Endothelial cell of umbilical vein (primary cell): Measurements from ENCODE around the gene ZIC4. TPM values are rescaled to one million over a fixed set of nuclear protein-coding genes. Genes with fewer than 3 reads are reported as not detected.

Source experiments
- BruUV-seq: library from RNA; stranded (reverse); fragments of 400-500 nt; replicated peaks from 2 replicates; lab custom pipeline; 2021; lab: Mats Ljungman, UMichigan
- CTCF ChIA-PET: fragments of 300-600, 350-600 bp; sonication (Branson Sonifier 250); formaldehyde crosslinking; loops from one replicate; lab custom pipeline; 2021; ENCODE audit warnings: antibody characterized with exemption, inconsistent platforms; lab: Charles Lee
- POLR2A ChIA-PET: fragments of 300-600, 350-600 bp; sonication (Branson Sonifier 250); formaldehyde crosslinking; loops from one replicate; lab custom pipeline; 2021; ENCODE audit warnings: antibody characterized with exemption, inconsistent platforms; lab: Charles Lee
- DNase-seq: peaks from one replicate; pipeline ENCODE4 v3.0.0-alpha.2; 2011; ENCODE audit warnings: low read depth, low spot score
- FAIRE-seq: peaks from 2 replicates; lab custom pipeline; 2011; peaks lifted over from hg19 to GRCh38; lab: Jason Lieb, UNC
- H2AFZ ChIP-seq: 2 replicates; pipeline ENCODE4 v1.6.0; 2012; ENCODE audit warnings: low read depth, low read length, control low read depth, inconsistent platforms
- H3K27ac ChIP-seq: 2 replicates; pipeline ENCODE4 v1.5.1; 2011; ENCODE audit warnings: low read depth, mild to moderate bottlenecking, control low read depth, low read length, moderate library complexity; ENCODE audit not compliant: insufficient read depth
- H3K27me3 ChIP-seq, 2 experiments: 2 replicates each; pipeline versions ENCODE4 v1.6.0 to v1.6.1; 2011; ENCODE audit warnings: low read length in 2 of 2, mixed read lengths in 1 of 2; ENCODE audit not compliant: control insufficient read depth in 2 of 2, insufficient read depth in 2 of 2
- H3K36me3 ChIP-seq, 2 experiments: 2 replicates in 1 of 2; 3 replicates in 1 of 2; pipeline ENCODE4 v1.5.1; 2011; ENCODE audit warnings: low read length in 2 of 2, mild to moderate bottlenecking in 1 of 2, moderate library complexity in 1 of 2; ENCODE audit not compliant: control insufficient read depth in 2 of 2, insufficient read depth in 2 of 2; ENCODE audit errors: extremely low read depth in 1 of 2
- H3K4me1 ChIP-seq: 3 replicates; pipeline ENCODE4 v1.5.1; 2011; ENCODE audit warnings: mild to moderate bottlenecking, low read length; ENCODE audit not compliant: control insufficient read depth, insufficient read depth; ENCODE audit errors: extremely low read depth
- H3K4me2 ChIP-seq: 2 replicates; pipeline ENCODE4 v1.6.1; 2011; ENCODE audit warnings: low read length, control low read depth, mixed read lengths; ENCODE audit not compliant: insufficient read depth
- H3K4me3 ChIP-seq, 3 experiments: fragments of 200-600 bp in 1 of 3; sonication (generic), shearing (Covaris generic) in 1 of 3; replicated peaks in 1 of 3; 2 replicates each; pipeline ENCODE4 v1.5.1; 2011 to 2016; ENCODE audit warnings: control low read depth in 3 of 3, low read length in 3 of 3, mild to moderate bottlenecking in 2 of 3, inconsistent platforms in 1 of 3, low read depth in 1 of 3, moderate library complexity in 1 of 3; ENCODE audit not compliant: insufficient read depth in 1 of 3
- H3K79me2 ChIP-seq: 2 replicates; pipeline ENCODE4 v1.6.0; 2012; ENCODE audit warnings: low read length, inconsistent platforms; ENCODE audit not compliant: control insufficient read depth, insufficient read depth
- H3K9ac ChIP-seq: replicated peaks from 2 replicates; pipeline ENCODE3; 2011; ENCODE audit warnings: low read length, control low read depth; ENCODE audit not compliant: insufficient read depth; ENCODE audit errors: extremely low read depth
- H3K9me1 ChIP-seq: replicated peaks from 3 replicates; pipeline ENCODE4 v1.6.0; 2011; ENCODE audit warnings: mild to moderate bottlenecking, low read length; ENCODE audit not compliant: control insufficient read depth, insufficient read depth; ENCODE audit errors: extremely low read depth
- H3K9me3 ChIP-seq: replicated peaks from 2 replicates; pipeline ENCODE4 v1.5.1; 2012; ENCODE audit warnings: low read length, inconsistent platforms; ENCODE audit not compliant: control insufficient read depth, insufficient read depth
- H4K20me1 ChIP-seq: replicated peaks from 2 replicates; pipeline ENCODE3; 2011; ENCODE audit warnings: mild to moderate bottlenecking, low read length; ENCODE audit not compliant: control insufficient read depth, insufficient read depth; ENCODE audit errors: extremely low read depth
- EZH2 ChIP-seq: IDR thresholded peaks from 2 replicates; pipeline ENCODE4 v1.6.1; 2012; ENCODE audit warnings: borderline replicate concordance, low read depth, mild to moderate bottlenecking, moderate library complexity, low read length, inconsistent platforms; ENCODE audit not compliant: severe bottlenecking
- FOS ChIP-seq: IDR thresholded peaks from 2 replicates; pipeline ENCODE4 v1.6.1; 2011; ENCODE audit warnings: mild to moderate bottlenecking, low read length, moderate library complexity, borderline replicate concordance; ENCODE audit not compliant: insufficient read depth
- GATA2 ChIP-seq: IDR thresholded peaks from 2 replicates; pipeline ENCODE4 v1.7.0; 2011; ENCODE audit warnings: low read depth, mild to moderate bottlenecking, moderate library complexity, mixed read lengths, low read length; ENCODE audit not compliant: insufficient read length, insufficient read depth
- MYC ChIP-seq: IDR thresholded peaks from one replicate; pipeline ENCODE4 v1.6.1; 2011; ENCODE audit warnings: mild to moderate bottlenecking, low read depth, low read length
- POLR2A ChIP-seq: IDR thresholded peaks from 2 replicates; pipeline ENCODE4 v1.6.1; 2012; ENCODE audit warnings: low read depth, mild to moderate bottlenecking, control low read depth, low read length
- POLR2AphosphoS5 ChIP-seq: IDR thresholded peaks from 2 replicates; pipeline ENCODE4 v1.6.1; 2012; ENCODE audit warnings: low read depth, mild to moderate bottlenecking, control low read depth, low read length, moderate library complexity; ENCODE audit not compliant: insufficient read depth
- dilution Hi-C: fragments of 300-500 bp; cut with MboI; formaldehyde crosslinking; loops from one replicate; pipeline ENCODE4 v1.15.0; 2019; ENCODE audit warnings: low sequenced_read_pairs; ENCODE audit not compliant: extremely low pct_ligation_motif_present
- intact Hi-C: fragments of 100-400 bp; cut with micrococcal nuclease; formaldehyde crosslinking; loops from one replicate; pipeline ENCODE4 v1.10.0; 2022
- polyA plus RNA-seq, 4 experiments: library from polyadenylated mRNA; depleted of rRNA in 3 of 4; stranded (reverse) in 3 of 4; unstranded in 1 of 4; fragments of >200 nt; gene quantifications; 2 replicates each; pipeline versions ENCODE4 v1.2.1 to v1.2.3, GENCODE V29; 2011 to 2012; ENCODE audit warnings: missing spikeins in 1 of 4
- total RNA-seq: library from RNA; stranded (reverse); gene quantifications from 2 replicates; pipeline ENCODE4 v1.2.3, GENCODE V29; 2021

The ZIC4 gene
- total and polyA plus RNA-seq, 2 donors (not counting 3 experiments of a cell fraction or from before 2014, with no cell fraction given): not detected

DNA sequence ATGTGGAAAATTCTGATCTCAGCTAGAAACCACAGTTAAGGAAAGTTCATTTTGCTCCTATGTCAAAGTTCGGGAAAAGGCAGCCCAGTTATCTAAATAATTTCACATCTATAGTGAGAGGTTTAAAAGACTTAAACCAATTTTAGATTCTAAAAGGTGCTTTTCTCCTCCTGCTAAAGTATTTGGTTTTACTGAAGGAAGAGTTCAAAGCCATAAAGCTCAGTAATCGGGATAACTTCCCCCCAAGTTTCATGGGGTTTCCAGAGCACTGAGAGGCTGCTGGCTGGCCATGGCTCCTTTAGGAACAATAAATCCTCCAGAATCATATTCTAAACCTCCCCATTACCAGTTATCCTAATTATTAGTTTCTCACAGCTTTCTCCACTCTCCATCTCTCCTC, 38.2 kb downstream of the ZIC4 start:
- Histone ChIP-seq H3K9ac (no peak overlapping the region), H3K9me3 (no peaks in the 10 kb centered on the region), H3K4me1 (no peaks in the 10 kb centered on the region), H4K20me1 (no peaks in the 10 kb centered on the region), H3K27ac (no peak overlapping the region), H3K27me3 (peaks cover 84 to 97% of the 10 kb centered on the region in 2 experiments), H3K79me2 (no peaks in the 10 kb centered on the region), H3K4me2 (no peak overlapping the region), H3K9me1 (no peaks in the 10 kb centered on the region), H3K36me3 (no peaks in the 10 kb centered on the region), H3K4me3 (no peak overlapping the region), H2AFZ (no peak overlapping the region)
- DNase-seq (no peak), FAIRE-seq (peak; percentile 43)
- ChIA-PET POLR2A (no interaction called here), CTCF (interaction anchor here (1.1 to 2.8 kb wide), 4 partner anchors 7 to 550 kb away, joined by 3 to 11 read pairs (median 6); no protein-coding TSS in a partner anchor)
- intact Hi-C loops (no loop called here), dilution Hi-C loops (no loop called here)
- no peak for TF ChIP-seq POLR2AphosphoS5
- no peak for TF ChIP-seq FOS
- no TSS peak for BruUV-seq

DNA sequence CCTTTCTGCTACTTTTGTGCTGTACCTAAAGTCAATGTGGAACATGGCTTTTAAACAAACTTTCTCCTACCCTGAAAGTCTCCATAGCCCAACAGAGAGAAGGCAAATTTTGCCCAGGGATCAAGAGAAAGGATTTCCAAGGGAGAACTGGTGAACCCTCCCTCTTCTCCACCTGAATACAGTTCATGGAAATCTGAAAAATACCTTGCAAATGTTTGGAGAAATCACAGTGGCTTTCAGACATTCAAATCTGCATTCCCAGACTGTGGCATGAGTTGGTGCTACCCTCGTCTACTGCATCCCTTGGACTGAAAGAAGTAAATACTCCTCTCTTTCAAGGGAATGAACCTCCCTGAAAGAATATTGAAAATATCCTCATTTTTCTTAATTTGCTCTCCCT, 38.7 kb downstream of the ZIC4 start:
- CTCF ChIA-PET: interaction anchor here (1.1 to 1.6 kb wide), 3 partner anchors 9 to 550 kb away, joined by 3 to 9 read pairs (median 3); no protein-coding TSS in a partner anchor
- H3K4me1 ChIP-seq: no peaks in the 10 kb centered on the region
- POLR2A ChIA-PET: no interaction called here
- dilution Hi-C loops (no loop called here), intact Hi-C loops (no loop called here)
- no peak overlapping the region for H3K4me3 ChIP-seq
- H3K27ac ChIP-seq: no peak overlapping the region
- H3K9me3 ChIP-seq: no peaks in the 10 kb centered on the region
- no peak overlapping the region for H3K9ac ChIP-seq
- TF ChIP-seq POLR2AphosphoS5 (no peak), POLR2A (no peak), MYC (no peak), GATA2 (no peak), EZH2 (no peak)
- no peaks in the 10 kb centered on the region for H4K20me1 ChIP-seq
- no peaks in the 10 kb centered on the region for H3K9me1 ChIP-seq
- H3K4me2 ChIP-seq: no peak overlapping the region
- no peak for DNase-seq
- H3K27me3 ChIP-seq: peaks cover 81 to 97% of the 10 kb centered on the region in 2 experiments
- no TSS peak for BruUV-seq
- no peaks in the 10 kb centered on the region for H3K36me3 ChIP-seq
- no peak overlapping the region for H2AFZ ChIP-seq
- H3K79me2 ChIP-seq: no peaks in the 10 kb centered on the region
- FAIRE-seq: no peak
